Epithelial cell of esophagus (primary cell): Measurements from ENCODE around the gene RUNX1.

Source experiments
- DNase-seq: peaks from one replicate; pipeline ENCODE4 v3.0.0; 2010; ENCODE audit warnings: low read depth
- H3K4me3 ChIP-seq: 2 replicates; pipeline ENCODE4 v1.5.1; 2011; ENCODE audit warnings: mild to moderate bottlenecking, low read length, control low read depth
- TF ChIP-seq, protein P1 (sequence below): IDR thresholded peaks from 2 replicates; pipeline ENCODE4 v1.5.1; 2011; ENCODE audit warnings: low read depth, mild to moderate bottlenecking, low read length, control low read depth, inconsistent platforms; ENCODE audit not compliant: insufficient read depth; ENCODE audit errors: missing control alignments

RUNX1 gene

GRCh38 chr21:34862951-34863350 lies 186.2 kb downstream of the RUNX1 start:
- TF ChIP-seq, protein P1, sequence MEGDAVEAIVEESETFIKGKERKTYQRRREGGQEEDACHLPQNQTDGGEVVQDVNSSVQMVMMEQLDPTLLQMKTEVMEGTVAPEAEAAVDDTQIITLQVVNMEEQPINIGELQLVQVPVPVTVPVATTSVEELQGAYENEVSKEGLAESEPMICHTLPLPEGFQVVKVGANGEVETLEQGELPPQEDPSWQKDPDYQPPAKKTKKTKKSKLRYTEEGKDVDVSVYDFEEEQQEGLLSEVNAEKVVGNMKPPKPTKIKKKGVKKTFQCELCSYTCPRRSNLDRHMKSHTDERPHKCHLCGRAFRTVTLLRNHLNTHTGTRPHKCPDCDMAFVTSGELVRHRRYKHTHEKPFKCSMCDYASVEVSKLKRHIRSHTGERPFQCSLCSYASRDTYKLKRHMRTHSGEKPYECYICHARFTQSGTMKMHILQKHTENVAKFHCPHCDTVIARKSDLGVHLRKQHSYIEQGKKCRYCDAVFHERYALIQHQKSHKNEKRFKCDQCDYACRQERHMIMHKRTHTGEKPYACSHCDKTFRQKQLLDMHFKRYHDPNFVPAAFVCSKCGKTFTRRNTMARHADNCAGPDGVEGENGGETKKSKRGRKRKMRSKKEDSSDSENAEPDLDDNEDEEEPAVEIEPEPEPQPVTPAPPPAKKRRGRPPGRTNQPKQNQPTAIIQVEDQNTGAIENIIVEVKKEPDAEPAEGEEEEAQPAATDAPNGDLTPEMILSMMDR, result no peak
- no peak for DNase-seq
- no peak overlapping the region for H3K4me3 ChIP-seq

GRCh38 chr21:34861258-34861657 lies 187.8 kb downstream of the RUNX1 start:
- no peak for DNase-seq
- no peak overlapping the region for H3K4me3 ChIP-seq
- TF ChIP-seq, protein P1, result no peak

DNA sequence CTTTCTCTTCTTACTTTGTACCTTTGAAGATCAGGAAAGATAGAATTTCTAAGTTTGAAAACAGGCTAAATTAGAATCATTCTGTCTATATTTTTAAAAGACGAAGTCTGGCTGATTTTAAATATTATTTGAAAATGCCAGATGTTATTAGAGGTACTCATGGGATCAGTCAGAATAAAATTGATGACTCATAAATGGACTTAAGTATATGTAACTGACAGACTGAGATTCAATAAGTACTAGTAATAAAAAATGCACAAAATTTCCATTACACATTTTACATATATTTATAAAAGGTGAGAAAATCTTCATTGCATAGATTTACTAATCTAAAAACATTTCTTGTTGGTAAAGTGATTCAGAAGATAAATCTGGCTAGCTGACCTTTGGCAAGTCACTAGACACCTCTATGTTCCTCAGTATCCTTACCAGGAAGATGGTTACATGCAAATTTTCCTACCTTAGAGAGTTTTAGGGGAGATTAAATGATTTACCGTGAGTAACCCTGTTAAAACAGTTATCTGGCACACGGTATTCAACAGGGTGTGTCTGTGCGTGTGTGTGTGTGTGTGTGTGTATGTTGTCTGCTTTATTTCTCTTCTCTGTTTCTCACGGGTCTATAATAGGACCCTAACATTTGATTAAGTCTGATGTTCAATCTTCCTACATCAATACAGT lies 189.0 kb downstream of the RUNX1 start:
- H3K4me3 ChIP-seq, result no peak overlapping the region
- TF ChIP-seq, protein P1, result no peak
- DNase-seq, result no peak

DNA sequence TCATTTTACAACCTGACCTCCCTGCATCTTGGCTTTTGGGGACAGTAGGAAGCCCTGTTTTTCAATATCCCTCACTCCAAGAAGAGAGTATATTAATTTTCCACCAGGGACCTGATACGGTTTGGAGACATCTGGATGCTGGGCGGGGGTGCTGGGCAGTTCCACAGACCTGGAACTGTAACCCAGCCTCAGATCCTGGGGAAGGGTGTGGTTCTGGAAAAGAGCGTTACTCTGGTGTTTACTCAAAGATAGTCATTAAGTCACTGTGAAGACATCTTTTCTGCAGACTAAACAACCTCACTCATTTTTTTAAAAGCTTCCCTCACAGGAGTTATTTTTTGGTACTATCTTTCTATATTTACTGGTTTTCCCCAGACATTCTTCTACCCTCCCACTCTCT lies 190.5 kb downstream of the RUNX1 start:
- no peak for DNase-seq
- no peak overlapping the region for H3K4me3 ChIP-seq
- TF ChIP-seq, protein P1, result no peak

- TF ChIP-seq, protein P1, result peak; percentile 21
- no peak overlapping the region for H3K4me3 ChIP-seq
- DNase-seq, result no peak
Measured at GRCh38 chr21:34857874-34858273, 191.2 kb downstream of the RUNX1 start.

GRCh38 chr21:34857122-34857713 lies 191.9 kb downstream of the RUNX1 start:
- TF ChIP-seq, protein P1, result no peak
- H3K4me3 ChIP-seq, result no peak overlapping the region
- DNase-seq, result no peak

DNA sequence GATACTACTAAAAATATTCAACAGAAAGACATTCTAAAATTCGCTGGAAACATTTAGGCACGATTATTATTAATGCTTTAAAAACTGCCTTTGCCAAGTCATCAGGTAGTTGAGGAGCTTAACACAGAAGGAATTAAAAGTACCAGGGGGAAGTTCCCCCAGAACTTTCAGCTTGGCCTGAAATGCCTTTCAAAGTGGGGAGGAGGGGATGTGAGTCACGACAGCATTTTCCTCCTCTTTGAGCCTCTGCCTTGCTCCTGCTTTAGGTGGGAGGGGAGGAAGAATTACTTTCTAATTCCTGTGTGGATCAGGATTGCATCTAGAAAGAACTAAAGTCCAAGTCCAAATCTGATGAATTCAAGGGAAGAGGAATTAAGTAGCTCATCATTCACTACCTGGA lies 196.7 kb downstream of the RUNX1 start:
- no peak for DNase-seq
- TF ChIP-seq, protein P1, result no peak
- no peak overlapping the region for H3K4me3 ChIP-seq
